Peyer's patch (tissue), 4 donors: ENCODE results near the gene DOCK9. TPM values are rescaled to one million over a fixed set of nuclear protein-coding genes. Genes with fewer than 3 reads are reported as not detected.

ENCODE experiments used
- DNase-seq, 3 donors: peaks; one replicate each; pipeline ENCODE4 v3.0.0-alpha.2; 2017 to 2019
- H3K27ac ChIP-seq, 4 donors: fragments of 200-600 bp; sonication (generic); one replicate each; pipeline ENCODE4 v1.5.1; 2016 to 2019
- H3K27me3 ChIP-seq, 2 donors: fragments of 200-600 bp; sonication (generic); one replicate each; pipeline ENCODE4 v1.5.1; 2019
- H3K36me3 ChIP-seq, 3 donors: fragments of 200-600 bp; sonication (generic); one replicate each; pipeline ENCODE4 v1.5.1; 2016 to 2019
- H3K4me1 ChIP-seq, 4 donors: fragments of 200-600 bp; sonication (generic); one replicate each; pipeline ENCODE4 v1.5.1; 2016 to 2019
- H3K4me3 ChIP-seq, 4 donors: fragments of 200-600 bp; sonication (generic); 1 replicate in 3 of 4; 2 replicates in 1 of 4; pipeline ENCODE4 v1.5.1; 2016 to 2019; ENCODE audit warnings: mild to moderate bottlenecking in 1 of 4
- H3K9me3 ChIP-seq, 4 donors: fragments of 200-600 bp; sonication (generic); one replicate each; pipeline ENCODE4 v1.5.1; 2016 to 2019; ENCODE audit warnings: mild to moderate bottlenecking in 1 of 4
- POLR2A ChIP-seq, 2 donors: fragments of 450-650 bp; IDR thresholded peaks; one replicate each; pipeline ENCODE4 v1.5.1; 2017; ENCODE audit warnings: antibody characterized with exemption in 2 of 2, mild to moderate bottlenecking in 2 of 2, moderate library complexity in 2 of 2
- total RNA-seq, 4 donors: library from RNA; depleted of rRNA; stranded (reverse); fragments of >200 nt; gene quantifications; one replicate each; pipeline ENCODE4 v1.1.0, GENCODE V29; 2016
- TF ChIP-seq, protein P1 (sequence below), 6 experiments: fragments of 450-650 bp in 4 of 6; fragments of 200-600 bp in 2 of 6; sonication (generic) in 1 of 6; IDR thresholded peaks; one replicate each; pipeline ENCODE4 v1.5.1; 2017 to 2019; ENCODE audit warnings: antibody characterized with exemption in 6 of 6, mild to moderate bottlenecking in 3 of 6, moderate library complexity in 1 of 6

DOCK9 gene
- total RNA-seq, 4 donors from 2014 or later = 52.5 to 166 (median 54.2) TPM

DNA sequence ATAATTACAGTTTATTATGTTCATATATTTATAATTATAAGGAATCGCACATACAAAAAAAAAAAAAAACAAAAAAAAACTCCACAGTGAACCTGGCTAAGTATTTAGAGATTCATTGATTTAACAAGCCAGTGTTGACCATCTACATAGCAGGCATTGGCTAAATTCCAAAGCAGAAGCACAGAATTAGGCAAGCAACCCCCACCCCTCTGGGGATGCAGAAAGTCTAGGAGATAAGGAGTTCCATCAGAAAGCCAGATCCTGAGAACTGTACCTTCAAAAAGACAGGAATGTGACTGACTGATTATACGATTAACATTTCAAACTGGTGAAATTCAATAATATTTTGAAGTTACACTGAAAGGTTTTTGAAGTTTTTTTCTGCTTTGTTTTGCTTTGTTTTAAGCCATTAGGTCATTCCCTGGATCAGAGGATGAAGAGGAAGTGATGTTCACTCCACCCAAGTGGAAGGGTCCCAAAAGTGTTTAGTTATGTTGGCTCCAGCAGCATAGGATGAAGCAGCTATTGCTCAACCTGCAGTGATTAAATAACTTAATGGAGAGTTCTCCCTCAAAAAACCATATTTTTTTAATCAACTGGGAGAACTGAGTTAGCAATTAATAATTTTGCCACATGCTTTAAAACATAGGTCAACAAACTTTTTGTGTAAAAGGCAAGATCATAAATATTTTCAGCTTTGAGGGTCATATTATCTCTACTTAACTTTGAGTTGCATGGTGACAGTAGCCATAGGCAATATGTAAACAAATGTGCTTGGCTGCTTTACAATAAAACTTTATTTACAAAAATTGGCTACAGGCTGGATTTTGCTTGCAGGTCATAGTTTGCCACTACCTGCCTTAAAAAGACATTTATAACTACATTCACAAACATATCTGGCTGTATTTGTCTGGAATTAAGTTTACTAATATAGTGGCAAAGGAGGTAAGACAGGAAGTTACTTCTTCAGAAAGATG is 49.6 kb downstream of the DOCK9 start:
- Histone ChIP-seq H3K4me3 (no peak overlapping the region), H3K27ac (peak overlapping the region in 1 of 4 donors; percentile 34), H3K36me3 (no peaks in the 10 kb centered on the region), H3K9me3 (no peaks in the 10 kb centered on the region), H3K27me3 (no peaks in the 10 kb centered on the region), H3K4me1 (no peaks in the 10 kb centered on the region)
- DNase-seq = no peak
- no peak for TF ChIP-seq POLR2A (IDR thresholded peaks at IDR 0.05)
- TF ChIP-seq, protein P1, sequence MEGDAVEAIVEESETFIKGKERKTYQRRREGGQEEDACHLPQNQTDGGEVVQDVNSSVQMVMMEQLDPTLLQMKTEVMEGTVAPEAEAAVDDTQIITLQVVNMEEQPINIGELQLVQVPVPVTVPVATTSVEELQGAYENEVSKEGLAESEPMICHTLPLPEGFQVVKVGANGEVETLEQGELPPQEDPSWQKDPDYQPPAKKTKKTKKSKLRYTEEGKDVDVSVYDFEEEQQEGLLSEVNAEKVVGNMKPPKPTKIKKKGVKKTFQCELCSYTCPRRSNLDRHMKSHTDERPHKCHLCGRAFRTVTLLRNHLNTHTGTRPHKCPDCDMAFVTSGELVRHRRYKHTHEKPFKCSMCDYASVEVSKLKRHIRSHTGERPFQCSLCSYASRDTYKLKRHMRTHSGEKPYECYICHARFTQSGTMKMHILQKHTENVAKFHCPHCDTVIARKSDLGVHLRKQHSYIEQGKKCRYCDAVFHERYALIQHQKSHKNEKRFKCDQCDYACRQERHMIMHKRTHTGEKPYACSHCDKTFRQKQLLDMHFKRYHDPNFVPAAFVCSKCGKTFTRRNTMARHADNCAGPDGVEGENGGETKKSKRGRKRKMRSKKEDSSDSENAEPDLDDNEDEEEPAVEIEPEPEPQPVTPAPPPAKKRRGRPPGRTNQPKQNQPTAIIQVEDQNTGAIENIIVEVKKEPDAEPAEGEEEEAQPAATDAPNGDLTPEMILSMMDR (IDR thresholded peaks at IDR 0.05) = no peak

DNA sequence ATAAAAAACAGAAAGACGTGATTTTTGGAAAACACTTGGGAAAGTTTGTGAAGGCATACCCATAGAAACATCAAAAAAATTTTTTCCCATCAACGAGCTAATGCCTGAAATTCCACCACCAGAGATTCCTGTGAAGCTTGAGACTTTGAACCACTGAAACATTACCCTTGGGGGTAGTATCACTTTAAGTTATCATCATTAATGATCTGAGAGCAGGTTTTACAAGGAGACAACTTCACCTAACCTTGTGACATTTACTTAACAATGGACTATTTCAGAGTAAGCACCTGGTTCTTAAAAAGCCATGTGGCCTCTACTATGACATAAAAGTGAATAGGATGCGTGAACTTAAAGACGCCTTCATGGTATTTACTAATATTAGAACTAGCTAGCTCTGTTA is 51.9 kb downstream of the DOCK9 start:
- H3K27ac ChIP-seq = no peak overlapping the region
- H3K36me3 ChIP-seq = no peaks in the 10 kb centered on the region
- TF ChIP-seq, protein P1 (IDR thresholded peaks at IDR 0.05) = no peak
- no peak overlapping the region for H3K4me3 ChIP-seq
- H3K27me3 ChIP-seq = no peaks in the 10 kb centered on the region
- no peak for DNase-seq
- H3K4me1 ChIP-seq = no peaks in the 10 kb centered on the region
- no peaks in the 10 kb centered on the region for H3K9me3 ChIP-seq

DNA sequence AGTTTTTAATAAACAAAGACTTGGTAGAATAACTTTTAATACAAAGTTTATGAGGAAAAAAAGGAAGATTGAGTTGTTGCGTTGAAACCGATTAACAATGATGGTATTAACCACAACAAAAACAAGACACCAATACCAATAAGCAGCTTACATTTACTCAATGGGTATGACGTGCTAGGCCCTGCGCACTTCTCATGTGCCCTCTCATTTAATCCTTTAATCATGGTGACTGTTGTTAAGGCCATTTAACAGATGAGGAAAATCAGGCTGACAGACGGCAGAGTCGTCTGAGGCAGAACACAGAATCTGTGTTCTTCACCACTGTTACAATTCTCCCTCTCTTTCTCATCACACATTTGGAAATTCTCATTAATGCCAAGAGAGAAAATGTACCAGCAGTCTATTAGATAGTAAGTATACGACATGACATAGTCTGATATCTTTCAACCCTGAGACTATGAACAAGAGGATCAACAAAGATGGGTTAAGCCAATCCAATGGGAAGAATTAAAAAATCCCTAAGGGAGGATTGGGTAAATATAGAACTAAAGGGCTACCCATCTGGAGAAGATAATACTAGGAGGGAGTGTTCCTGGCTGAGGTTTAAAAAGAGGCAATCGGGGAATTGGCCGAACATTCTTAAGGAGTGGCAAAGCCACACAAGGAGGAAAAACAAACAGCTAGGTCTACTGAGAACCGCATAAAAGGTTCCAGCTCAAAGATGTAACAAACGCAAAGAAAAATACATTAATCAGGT is 54.0 kb downstream of the DOCK9 start:
- H3K4me1 ChIP-seq = no peaks in the 10 kb centered on the region
- H3K4me3 ChIP-seq = no peak overlapping the region
- no peaks in the 10 kb centered on the region for H3K36me3 ChIP-seq
- TF ChIP-seq, protein P1 (IDR thresholded peaks at IDR 0.05) = no peak
- TF ChIP-seq POLR2A (IDR thresholded peaks at IDR 0.05) = no peak
- no peaks in the 10 kb centered on the region for H3K9me3 ChIP-seq
- H3K27me3 ChIP-seq = no peaks in the 10 kb centered on the region
- DNase-seq = no peak
- H3K27ac ChIP-seq = no peak overlapping the region

DNA sequence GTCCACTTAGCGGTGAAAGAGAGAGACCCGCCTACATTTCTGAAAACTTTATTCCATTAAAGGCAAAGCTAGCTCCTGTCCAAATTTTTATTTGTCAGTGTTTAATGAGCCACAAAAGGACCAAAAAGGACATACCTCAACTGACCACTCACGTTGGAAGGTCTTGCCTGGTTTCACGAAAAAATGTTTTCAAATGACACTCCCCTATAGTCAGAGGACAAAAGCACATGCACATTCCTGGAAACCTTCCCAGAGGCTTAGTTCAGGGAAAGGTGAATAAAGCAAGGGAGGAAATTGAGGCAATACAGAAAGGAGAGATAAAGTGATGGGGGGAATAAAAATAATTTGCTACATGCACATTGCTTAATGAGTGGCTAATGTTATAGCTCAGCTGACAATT is 55.6 kb downstream of the DOCK9 start:
- H3K27me3 ChIP-seq = no peaks in the 10 kb centered on the region
- TF ChIP-seq, protein P1 (IDR thresholded peaks at IDR 0.05) = no peak
- no peak for TF ChIP-seq POLR2A (IDR thresholded peaks at IDR 0.05)

DNA sequence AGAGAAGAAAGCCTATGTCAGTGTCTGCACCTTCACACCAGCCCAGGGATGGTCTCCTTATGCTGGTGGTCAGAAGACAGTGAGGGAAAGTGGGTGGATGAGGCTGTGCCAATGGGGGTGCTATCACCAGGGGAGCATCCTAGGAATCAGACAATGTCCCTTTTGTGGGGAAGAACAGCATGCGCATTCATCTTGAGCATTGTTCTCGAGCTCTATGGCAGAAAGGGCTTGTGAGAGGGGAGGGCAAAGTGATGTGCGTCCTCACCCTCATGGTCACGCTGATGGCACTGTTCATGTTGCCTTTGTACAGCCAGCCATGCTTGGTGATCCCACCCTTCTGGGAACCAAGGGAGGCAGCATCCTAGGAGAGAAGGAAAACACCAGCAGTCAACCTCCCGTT is 56.1 kb downstream of the DOCK9 start:
- Histone ChIP-seq H3K4me1 (no peaks in the 10 kb centered on the region), H3K27ac (no peak overlapping the region), H3K27me3 (no peaks in the 10 kb centered on the region), H3K36me3 (no peaks in the 10 kb centered on the region), H3K4me3 (no peak overlapping the region), H3K9me3 (no peaks in the 10 kb centered on the region)
- no peak for DNase-seq
- TF ChIP-seq, protein P1 (IDR thresholded peaks at IDR 0.05) = no peak
- no peak for TF ChIP-seq POLR2A (IDR thresholded peaks at IDR 0.05)

More for the DNA sequence above, 55.6 kb downstream of the DOCK9 start:
- Histone ChIP-seq H3K4me1 (no peaks in the 10 kb centered on the region), H3K4me3 (no peak overlapping the region), H3K27ac (no peak overlapping the region), H3K9me3 (no peaks in the 10 kb centered on the region), H3K36me3 (no peaks in the 10 kb centered on the region)
- DNase-seq = no peak
